ENCODE data around the gene CDC25C.

CDC25C gene

DNA sequence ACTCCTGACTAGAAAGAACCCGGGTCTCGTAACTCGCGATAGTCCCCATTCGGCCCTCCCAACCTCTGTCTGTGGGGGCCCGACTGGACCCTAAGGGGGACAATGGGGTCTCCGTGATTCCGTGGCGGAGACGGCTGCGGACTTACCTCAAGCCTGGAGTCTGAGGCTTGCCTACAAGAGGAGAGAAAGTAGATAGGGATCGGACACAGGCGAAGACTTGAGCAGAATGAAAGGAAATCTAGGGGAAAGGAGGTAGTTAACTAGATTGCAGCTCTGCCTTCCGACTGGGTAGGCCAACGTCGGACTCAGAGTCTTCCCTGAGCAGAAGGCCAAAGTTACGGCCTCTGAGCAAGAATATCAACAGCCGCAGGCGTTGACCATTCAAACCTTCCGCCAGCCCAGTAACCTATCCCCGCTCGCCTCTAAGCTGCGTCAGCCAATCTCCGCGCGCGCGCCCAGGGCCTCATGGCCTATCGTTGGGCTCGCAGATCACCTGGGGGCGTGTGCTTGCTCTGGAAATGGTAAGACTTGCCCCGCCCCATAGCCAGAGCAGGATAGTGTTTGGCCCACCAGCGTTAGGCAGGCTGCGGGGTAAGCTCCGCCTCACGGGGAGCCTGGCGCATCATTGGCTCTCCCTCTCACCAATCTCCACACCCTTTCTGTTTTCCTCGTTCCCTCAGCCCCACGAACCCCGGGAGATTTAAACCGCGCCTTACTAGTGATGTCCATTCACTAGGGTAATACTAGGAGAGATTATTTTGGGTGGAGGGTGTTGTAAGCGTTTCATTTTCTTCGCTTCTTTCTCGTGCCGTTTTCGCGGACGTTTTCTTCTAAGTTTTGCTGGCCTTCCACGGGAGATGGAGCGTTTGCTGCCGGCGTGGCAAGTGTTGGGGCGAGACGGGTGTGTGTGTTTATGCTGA, at the start of gene CDC25C:
TSS of gene CDC25C (minus strand) at position 356 of the 920 bp plus-strand sequence. CDS start 624 bp downstream, outside the sequence.
- peak; percentile 100 for DNase-seq (ENCODE audit: low read depth)

GRCh38 chr5:138372653-138373052, 41.0 kb upstream of the CDC25C start:
- no peak for DNase-seq (ENCODE audit: low read depth)

DNA sequence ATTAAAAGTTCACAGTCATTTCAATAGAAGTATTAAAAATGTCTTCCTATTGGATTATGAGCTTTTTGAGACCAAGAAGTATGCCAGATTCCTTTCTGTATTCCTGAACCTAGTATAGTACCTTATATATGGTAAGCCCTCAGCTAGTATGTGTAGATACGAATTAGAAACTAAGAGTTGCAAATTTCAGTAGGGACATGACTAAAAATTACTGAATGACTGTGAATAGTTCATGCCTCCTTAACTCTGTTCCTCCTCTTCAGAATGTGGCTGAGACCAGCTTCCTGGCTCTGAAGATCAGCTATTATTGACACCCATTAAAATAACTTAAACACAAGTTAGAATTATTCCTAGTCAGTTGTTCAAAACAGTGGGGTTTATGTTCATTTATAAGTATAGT, 40.6 kb upstream of the CDC25C start:
- no peak for DNase-seq (ENCODE audit: low read depth)

- no peak for DNase-seq (ENCODE audit: low read depth)
These were observed 39.9 kb upstream of the CDC25C start for GRCh38 chr5:138371454-138371853.

DNA sequence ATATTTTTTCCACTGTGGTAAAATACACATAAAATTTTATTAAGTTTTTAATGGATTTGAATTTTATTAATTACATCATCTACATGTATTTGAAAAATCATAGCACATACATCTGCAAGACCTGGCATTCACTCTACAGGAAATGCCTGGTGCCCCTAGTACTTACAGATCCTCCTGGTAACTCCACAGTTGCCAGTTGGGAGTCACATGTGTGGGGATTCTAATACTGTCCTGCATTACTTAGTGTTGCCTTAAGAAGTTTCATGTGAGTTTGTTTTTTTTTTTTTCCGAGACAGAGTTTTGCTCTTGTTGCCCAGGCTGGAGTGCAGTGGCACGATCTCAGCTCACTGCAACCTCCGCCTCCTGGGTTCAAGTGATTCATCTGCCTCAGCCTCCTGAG, 38.9 kb upstream of the CDC25C start:
- no peak for DNase-seq (ENCODE audit: low read depth)

DNA sequence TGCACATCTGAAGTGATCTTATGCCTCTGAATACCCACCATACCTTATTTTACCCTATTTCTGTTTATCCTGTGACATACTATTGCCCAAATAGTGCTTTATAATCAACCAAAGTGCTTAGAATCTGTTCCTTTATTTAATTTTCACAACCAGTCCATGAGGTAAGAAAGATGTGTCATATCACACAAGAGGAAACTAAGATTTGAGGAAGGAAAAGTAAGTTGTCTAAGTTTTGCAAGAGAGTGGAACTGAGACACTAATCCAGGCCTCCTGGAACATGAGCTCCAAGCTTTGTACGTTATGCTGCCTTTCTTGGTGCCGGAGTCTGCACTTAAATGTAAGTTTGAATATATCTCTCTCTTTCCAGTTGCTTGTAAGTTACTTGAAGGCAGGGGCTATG, 38.1 kb upstream of the CDC25C start:
- no peak for DNase-seq (ENCODE audit: low read depth)

DNA sequence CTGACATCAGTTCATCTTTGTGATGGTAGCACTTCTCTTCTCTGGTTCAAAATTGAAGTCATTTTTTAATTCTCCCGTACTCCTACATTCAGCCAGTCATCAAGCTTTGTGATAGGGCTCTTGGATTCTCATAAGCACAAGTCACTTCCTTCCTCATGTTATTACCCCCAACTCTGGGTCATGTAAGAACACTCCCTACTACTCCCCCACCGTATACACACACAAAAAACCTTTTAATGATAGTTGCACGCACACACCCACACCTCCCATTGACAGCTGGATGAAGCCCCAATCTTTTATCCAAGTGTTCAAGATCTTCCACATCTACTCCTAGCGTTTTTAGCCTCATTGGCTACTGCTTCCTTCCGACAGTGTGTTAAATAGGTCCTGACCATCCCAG, 37.7 kb upstream of the CDC25C start:
- DNase-seq (ENCODE audit: low read depth), result no peak

DNA sequence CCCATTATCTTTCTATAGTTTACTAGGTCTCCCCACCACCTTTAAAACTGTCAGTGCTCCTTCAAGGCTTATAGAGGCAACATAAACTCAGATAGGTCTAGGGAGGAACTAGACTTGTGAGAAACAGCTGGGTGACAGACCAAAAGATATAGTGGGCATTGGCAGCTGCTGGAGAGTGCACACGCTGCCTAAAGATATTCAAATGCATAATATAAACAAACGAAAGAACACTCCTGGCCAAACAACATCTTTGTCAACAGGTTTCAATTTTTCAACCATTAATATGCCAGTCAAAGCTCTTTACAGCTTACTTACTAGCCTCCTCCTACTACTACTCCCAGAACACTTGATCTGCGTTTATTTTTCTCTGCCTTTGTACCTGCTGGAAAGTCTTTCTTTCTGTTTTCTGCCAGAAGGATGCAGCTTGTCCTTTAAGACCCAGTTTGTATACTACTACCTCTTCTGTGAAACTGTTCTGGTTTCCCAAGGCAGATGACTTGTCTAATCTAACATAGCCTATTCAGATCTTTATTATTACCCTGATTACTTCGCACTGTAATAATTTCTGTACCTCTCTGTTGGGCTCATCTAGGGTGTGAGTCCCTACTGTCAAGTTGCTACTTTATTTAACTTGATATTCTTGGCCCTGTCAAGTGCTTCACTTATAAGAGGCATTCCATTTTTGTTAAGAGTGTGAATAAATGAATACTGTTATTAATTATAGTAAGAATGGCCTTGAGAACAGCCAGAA, 35.2 kb upstream of the CDC25C start:
- no peak for DNase-seq (ENCODE audit: low read depth)

- no peak for DNase-seq (ENCODE audit: low read depth)
These were observed 33.0 kb upstream of the CDC25C start for GRCh38 chr5:138364576-138364975.

DNA sequence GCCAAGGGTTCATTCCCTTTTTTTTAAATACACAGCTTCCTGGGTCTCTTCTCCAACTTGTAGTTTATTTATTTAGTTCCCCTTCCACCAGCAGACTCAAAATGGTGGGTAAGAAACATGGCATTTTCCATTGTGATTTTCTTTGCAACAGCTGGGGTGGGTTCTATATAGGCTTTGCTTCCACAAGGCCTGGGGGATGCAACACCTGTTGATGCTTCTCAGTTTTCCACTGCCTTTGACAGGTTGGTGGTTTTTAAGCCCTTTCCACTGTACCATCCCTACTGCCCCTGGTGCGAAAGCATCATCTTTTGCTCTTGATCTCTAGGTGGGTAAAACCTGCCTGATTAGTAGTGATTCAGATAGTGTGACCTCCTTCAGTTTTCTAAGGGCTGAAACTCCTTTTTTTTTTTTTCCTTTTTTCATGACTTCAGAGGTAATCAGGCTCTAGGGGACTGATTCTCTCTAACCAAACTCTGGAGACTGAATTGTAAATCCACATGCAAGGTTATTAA, 29.4 kb upstream of the CDC25C start:
- no peak for DNase-seq (ENCODE audit: low read depth)

DNA sequence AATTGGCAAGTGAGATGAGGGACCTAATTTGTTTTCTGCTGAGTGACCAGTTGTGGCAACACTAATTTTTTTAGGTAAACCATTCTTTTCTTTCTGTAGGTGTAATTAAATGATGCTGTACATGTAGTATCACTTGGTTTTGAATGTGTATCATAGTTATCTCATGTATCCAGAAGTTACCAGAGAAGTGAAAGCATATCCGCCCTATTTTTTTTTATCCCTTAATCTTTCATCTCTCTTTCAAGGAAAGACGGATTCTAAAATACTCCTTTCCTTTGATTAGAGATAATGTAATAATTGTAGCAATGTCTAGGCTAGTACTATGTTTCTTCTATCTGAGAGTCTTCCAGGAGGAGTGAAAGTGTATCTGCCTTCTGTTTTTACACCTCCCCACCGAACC, 28.0 kb upstream of the CDC25C start:
- DNase-seq (ENCODE audit: low read depth), result no peak

DNA sequence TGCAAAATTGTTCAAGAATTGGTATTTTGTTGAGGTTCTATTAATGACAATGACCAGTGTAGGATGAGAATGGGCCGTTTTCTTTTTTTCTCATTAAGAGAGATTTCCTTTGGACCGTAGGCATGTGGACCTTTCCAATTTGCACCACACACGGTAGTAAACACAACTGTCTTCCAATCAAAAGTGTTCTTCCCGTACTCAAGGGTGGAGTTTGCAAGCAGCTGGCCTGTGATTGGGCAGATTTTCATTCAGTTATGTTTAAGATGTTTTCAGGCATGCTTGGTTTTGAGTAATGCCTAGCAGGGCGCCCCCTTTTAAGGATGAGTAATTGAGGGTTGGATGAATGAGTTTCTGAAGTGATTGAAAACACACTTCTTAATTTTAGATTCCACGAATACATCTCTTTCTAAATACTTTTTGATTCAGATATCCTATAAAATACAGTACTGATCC, 23.3 kb upstream of the CDC25C start:
- peak; percentile 91 for DNase-seq (ENCODE audit: low read depth)

DNA sequence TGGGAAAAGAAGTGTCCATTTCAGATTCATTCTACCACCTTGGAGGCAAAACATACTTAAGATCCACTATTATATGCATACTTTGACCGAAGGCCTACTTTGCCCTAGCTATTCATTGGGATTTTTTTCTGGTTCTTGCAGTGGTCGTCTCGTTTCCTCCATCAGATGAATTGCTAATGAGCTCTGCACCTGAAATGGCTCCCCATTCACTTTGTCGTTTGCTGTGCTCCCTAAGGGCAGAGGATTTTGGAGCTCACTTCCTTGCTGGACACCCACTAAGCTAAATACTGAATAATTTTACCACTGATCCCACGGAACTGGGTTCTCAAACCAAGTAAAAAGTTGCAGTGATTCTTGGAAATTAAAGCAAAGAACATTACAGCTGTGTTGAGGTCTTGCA, 22.8 kb upstream of the CDC25C start:
- DNase-seq (ENCODE audit: low read depth), result no peak

- DNase-seq (ENCODE audit: low read depth), result no peak
These were observed 22.0 kb upstream of the CDC25C start for GRCh38 chr5:138353560-138354080.

DNA sequence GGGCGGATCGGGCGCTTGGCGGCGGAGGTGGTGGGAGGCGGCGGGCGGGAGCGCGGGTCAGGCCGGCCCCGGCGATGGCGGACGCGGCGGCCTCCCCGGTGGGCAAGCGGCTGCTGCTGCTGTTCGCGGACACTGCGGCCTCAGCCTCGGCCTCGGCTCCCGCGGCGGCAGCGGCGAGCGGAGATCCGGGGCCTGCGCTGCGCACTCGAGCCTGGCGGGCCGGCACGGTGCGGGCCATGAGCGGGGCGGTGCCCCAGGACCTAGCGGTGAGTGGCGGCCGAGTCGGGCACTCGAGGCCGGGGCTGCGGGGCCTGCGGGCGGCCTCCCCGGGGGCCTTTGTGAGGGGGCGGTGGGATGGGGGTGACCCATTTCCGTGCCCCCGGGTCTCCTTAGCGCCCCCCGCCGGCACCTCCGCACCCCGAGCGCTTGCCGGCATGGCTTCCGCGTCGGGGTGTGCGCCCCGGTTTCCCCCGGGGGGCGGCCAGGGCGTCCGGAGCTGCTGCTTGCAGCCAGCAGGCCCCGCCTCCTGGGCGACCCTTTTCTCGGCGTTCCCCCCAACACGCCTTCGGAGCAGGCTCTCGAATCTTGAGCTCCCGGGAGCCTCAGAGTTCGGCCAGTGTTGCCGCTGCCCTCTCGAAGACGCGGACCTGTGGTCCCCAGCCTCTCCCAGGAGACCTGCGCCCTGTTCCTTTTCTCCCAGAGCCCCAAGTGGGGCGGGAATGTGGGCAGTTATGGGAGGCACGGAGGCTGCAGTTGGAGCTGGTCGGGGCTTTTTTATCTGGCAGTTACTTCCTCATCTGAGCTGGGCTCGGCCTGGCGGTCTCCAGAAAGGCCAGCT, 21.3 kb upstream of the CDC25C start:
- peak; percentile 70 for DNase-seq (ENCODE audit: low read depth)

DNA sequence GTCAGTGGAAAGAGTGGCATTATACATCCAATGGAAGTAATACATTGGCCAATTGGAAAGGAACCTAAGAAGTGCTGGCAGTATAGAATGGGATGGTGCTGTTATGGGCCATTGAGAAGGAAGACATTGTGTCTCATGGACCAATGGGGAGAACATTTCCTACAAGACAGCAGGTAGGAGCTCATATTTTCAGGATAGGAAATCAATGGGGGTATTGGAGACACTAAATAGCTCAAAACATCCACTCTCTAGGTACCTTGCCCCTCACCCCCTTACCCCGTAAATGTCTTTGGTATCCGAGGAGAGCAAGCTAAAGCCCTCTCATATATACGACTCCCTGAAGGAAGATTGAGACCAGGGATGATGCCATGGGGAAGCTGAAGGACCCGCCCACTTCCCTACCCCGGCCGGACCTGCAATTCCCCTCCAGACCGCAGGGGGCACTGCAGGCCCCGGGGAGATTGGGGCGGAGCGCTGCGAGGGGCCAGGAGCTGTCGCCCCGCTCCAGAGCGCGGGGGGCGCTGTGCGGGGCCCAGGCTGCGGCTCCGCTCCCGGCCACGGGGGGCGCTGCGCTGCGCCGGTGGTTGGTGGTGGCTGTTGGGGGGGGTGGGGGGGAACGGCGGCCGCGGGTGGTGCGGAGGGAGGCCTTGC, 20.6 kb upstream of the CDC25C start, which contains the start of gene KDM3B:
TSS of gene KDM3B (plus strand) at position 615 of the 651 bp plus-strand sequence. CDS start 111 bp downstream, outside the sequence.
- peak; percentile 85 for DNase-seq (ENCODE audit: low read depth)

DNA sequence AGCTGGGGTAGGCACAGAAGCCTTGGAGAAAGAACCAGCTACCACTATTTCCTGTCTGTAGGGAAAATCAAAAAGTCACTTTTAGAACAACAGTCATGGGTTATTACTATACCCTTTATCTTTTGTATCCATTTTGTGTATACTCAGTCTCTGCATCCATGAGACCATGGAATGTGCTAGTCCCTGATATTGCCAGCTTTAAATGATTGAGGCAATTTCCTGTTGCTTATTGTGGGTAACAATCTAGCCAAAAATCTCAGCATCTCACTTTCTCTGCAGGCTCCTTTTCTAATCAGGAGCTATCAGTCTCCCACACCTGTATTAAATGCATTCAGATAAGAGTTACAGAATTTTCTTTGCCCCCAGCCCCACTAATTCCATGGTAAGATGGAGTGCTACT, 19.9 kb upstream of the CDC25C start:
- DNase-seq (ENCODE audit: low read depth), result no peak

DNA sequence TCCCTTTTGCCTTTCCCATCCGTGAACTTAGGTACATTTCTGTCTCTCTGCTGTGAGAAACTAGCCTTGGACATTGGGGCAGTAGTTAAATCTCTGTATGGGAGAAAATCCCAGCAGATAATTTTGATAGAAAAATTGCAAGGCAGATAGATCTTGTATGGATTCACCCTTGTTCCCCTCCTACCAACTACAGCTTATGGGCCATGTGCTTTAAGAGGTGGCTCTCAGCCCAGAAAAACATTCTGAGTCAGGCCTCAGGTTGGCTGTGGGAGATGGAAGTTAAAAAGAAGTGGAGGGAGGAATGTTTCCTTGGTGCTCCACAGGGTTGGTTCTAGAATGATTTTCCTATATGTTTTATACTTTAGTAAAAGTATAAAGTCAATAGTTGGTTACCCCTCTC, 19.5 kb upstream of the CDC25C start:
- peak; percentile 51 for DNase-seq (ENCODE audit: low read depth)

GRCh38 chr5:138350563-138350890, 18.9 kb upstream of the CDC25C start:
- DNase-seq (ENCODE audit: low read depth), result no peak

DNA sequence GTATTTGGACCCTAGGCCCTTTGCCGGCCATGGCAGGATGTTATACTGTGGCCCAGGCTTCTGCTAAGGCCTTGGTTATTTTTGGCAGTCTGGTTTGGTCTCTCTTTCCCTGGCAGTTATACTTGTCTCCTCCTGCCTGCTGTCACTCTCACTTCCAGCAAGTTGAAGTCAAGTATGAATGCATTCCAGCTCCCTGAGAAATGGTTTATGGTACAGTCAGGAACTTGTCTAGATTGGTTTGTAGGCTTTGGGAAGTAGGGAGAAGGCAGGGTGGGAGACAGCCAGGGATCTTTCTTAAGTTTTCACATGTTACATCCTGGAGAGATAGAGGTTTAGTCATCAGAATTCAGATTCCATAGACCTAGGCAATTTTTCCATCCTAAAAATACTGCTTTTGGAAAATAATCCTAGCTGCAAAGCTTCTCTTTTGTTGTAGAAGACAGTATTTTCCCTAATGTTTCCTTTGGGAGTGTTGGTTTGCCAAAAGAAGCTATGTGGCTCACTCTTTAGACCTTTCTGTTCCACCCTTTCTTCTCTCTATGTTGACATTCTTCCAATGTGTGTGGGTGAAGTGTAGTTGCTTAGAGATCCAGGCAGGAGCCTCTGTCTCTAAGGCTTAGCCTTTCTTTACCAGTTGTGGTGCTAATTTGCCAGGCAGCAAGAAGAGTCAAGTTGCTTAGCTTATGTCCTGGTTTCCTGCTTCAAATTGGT, 18.4 kb upstream of the CDC25C start:
- DNase-seq (ENCODE audit: low read depth), result no peak

GRCh38 chr5:138346889-138347288, 15.3 kb upstream of the CDC25C start:
- DNase-seq (ENCODE audit: low read depth), result no peak

Measured in ELR (cell line).